Spleen (tissue), 7 donors: ENCODE data around the gene NPAS4.

Experiments
- CTCF ChIP-seq, 11 experiments: fragments of 200-600 bp in 7 of 11; fragments of 450-650 bp in 4 of 11; sonication (generic) in 4 of 11; IDR thresholded peaks in 8 of 11; conservative IDR thresholded peaks in 3 of 11; 1 replicate in 7 of 11; 2 replicates in 4 of 11; pipeline versions ENCODE4 v1.4.0 to v1.8.0; 2016 to 2021; ENCODE audit warnings: antibody characterized with exemption in 11 of 11, inconsistent platforms in 4 of 11, mild to moderate bottlenecking in 1 of 11
- POLR2A ChIP-seq, 3 donors: fragments of 450-650 bp; IDR thresholded peaks; one replicate each; pipeline ENCODE4 v1.5.1; 2017; ENCODE audit warnings: antibody characterized with exemption in 3 of 3, mild to moderate bottlenecking in 1 of 3
- POLR2AphosphoS5 ChIP-seq, 3 donors: sonication (generic); formaldehyde crosslinking; IDR thresholded peaks; one replicate each; pipeline ENCODE4 v1.5.1; 2017; ENCODE audit warnings: antibody characterized with exemption in 3 of 3
- donor health status: DM: no; HTN: no; CAD: no; lungs with moderate emphysema.
- donor health status: DM: no; HTN: no; CAD: no.
- donor health status: DM: no; HTN: no; CAD: no.

DNA sequence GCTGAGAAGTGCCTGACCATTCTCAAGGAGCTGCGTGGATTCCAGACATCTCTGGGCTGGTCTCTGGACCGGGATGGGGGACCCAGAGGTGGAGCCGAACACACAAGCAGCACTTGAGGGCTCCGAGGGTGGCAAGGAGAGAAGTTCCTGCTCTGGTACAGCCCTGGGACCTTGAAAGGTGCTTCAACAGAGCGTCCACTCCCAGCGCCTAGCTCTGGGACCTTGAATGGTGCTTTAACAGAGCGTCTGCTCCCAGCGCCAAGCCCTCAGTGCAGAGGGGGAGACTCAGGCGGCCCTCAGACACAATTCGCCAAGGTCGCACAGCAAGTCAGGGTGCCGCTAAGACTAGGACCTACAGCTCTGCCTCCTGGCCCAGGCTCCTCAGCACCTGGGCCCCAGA is 10.6 kb upstream of the NPAS4 start:
- TF ChIP-seq CTCF (IDR thresholded peaks at IDR 0.05 in 8 of 11, conservative IDR thresholded peaks at IDR 0.05 in 3 of 11) (no peak), POLR2A (IDR thresholded peaks at IDR 0.05) (no peak), POLR2AphosphoS5 (IDR thresholded peaks at IDR 0.05) (no peak)
